Kidney glomerular epithelial cell (primary cell): ENCODE data around the gene CHST14.
A peak's percentile ranks its signal among the peaks of the same experiment; 100 is the strongest.

ENCODE experiments used
- DNase-seq: peaks from one replicate; lab custom pipeline; 2025; lab: John Stamatoyannopoulos, UW

CHST14 gene

DNA sequence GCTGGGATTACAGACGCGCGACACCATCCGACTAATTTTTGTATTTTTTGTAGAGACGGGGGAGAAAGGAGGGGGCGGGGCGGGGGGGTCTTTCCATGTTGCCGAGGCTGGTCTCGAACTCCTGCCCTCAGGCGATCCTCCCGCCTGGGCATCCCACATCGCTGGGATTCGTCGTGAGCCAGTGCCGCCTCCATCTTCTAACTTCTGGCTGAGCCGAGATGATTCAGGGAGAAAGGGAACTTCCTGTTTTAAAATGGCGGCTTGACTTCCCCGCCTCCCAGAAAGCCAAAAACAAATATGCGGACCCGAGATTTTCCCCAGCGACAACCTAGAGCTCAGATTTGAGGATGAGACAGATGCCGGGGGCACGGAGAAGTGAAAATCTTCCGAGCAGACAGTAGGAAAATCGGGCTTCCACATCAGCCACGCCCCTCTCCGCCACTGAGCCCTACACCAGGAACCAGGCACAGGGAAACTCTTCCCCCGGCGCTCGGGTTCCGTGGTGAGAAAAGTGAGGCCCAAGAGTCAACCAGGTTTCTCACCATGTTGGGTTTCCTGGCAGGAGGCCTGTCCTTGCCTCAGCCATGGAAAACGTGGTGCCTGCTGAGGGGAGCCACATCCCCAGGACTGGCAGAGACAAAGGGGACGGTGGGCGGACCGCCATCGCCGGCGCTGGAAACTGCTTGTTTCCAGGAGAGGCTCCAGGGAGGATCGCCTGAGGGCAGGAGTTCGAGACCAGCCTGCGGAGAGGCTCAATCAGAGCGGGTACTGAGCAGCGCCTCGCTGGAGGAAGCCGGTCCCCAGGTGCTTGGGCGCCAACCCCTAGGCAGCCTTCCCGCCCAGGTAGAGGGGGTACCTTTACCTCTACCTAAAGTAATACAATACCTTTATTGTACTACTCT is 18.7 kb downstream of the CHST14 start:
- no peak for DNase-seq

DNA sequence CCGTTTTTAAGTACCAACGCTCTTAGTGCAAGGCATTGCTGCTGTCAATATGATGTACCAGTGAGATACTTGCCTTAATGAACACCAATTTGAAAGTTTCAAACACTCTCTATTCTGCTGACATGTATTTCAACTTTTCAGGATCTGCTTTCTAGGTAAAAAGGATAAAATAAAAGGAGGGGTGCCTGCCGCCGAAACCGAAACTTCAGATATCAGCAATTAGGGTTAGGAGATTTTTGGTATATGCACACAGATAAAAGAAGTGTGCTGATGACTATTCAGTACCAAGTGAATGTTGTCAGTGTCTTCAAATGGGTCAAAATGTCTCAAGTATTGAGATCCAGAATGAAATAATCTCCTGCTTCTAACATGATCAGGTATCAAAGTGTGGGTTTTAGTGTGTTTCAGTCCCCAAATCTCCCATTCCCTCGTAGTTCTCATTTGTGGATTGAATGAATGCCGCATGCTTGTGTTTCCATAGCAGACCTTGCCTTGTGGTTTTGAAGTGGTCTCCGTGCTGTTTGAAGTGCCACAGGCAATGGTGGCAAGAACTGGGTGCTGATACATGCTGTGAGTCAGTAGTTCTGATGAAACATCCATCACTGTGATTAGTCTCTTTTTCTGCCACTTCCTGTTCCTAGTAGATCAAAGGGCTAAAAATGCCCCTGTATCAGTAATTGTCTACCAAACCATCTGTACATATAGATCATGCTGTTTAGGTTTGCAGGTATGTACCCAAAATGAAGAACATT is 22.5 kb downstream of the CHST14 start:
- no peak for DNase-seq

GRCh38 chr15:40495516-40495915 is 24.7 kb downstream of the CHST14 start:
- DNase-seq = no peak

DNA sequence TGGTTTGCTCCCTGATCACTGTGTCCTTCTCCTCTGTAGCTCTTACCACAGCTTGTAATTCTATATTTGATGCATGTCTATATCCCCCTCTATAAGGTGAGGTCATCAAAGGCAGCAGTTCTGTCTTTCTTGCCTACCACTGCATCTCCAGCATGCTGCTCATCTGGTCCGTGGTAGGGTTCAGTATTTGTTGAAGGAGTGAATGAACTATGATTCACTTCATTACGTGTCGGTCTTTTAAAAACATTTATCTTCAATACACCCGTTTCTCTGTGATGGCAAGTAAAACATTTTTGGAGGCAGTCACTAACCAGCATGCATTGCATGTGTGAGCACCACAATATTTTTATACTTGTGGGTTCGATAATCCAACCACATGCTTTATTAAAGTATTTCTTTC is 27.6 kb downstream of the CHST14 start:
- DNase-seq = no peak

DNA sequence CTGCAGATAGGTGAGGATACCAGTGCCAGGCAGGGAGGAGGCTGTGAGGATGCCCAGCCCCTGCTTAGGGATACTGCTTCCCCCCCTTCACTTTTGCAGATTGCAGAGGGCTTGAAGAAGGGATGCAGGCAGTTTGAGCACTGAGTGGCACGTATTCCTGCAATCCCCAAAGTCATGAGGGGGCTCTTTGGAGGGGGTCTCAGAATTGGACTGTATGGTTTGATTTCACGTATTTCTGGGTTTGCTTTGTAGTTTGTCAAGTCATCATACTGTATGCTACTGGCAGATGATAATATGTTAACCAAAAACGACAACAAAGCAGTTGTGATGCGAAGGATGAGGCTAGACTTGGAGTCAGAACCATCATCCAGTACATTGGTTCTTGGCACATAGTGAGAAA is 28.1 kb downstream of the CHST14 start:
- no peak for DNase-seq

DNA sequence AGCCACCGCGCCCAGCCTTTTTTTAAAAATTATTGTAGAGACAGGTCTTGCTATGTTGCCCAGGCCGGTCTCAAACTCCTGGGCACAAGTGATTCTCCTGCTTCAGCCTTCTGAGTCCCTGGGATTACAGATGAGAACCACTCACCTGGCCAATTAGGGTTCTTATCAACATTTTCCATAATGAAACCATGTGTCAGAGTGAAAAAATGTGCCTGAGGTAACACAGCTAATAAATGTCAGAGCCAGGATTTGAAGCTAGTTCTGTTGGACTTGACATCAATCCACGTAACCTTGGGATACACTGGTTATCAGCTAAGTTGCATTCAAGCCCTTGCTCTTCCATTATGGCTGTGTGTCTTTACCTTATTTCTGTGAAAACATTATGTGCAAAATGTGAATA is 29.1 kb downstream of the CHST14 start:
- no peak for DNase-seq

DNA sequence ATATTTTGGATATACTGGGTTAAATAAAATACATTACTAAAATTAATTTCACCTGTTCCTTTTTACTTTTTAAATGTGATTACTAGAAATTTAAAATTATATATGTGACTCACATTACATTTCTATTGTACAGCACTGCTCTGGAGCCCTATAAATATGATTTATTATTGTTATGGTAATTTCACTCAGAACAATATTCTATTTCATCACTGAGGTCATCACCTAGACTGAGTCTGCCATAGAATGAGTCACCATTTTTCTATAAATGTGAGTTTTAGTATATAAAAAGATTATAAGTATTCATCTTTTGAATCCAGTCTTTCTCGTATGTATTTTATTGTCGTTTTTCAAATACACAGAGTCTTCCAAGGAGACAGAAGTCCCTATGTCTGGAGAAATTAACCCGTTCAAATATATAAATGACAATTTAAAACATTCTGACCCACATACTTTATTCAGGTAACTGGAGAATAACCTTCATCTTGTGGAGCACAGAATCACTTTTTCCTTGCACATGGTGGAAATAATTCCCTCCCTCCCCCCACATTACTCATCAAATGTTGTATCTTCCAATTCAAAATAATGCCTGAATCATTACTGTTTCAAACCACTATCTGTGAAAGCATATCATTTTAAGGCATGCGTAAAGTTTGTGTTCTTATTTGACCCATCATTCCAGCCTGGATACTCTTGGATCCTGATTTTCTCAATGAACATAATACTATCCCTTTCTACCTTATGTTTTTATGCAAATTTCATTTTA is 30.0 kb downstream of the CHST14 start:
- peak; percentile 2 for DNase-seq

GRCh38 chr15:40501487-40501886 is 30.7 kb downstream of the CHST14 start:
- no peak for DNase-seq

DNA sequence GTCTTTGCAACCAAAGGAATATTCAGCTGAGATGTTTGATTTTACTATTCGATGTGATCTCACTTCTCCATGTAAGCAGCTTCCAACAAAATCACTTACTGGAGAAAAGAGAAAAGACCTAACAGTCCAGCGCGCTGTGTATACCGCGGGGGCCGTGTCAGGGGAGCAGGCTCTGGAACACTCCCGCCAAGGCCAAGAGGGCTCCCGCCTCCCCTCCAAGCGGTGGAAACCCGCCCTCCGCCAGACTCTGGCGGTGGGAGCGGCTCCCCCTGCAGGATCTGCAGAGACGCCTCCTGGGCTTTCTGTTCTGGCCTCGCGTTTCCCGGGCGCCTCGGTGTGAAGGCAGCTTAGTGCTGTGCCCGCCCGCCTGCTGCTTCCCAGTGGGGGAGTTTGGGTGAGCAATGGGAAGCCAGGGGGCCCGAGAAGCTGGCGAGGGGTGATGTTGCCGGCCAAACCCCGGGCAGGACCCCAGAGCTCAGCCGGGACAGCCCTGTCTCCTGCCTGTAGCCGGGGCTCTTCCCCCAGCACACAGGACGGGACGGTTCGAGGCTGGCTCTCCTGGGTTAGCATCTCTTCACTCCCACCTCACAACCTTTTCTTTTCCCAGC is 36.3 kb downstream of the CHST14 start:
- peak; percentile 42 for DNase-seq

GRCh38 chr15:40508216-40508615 is 37.4 kb downstream of the CHST14 start:
- DNase-seq = no peak

GRCh38 chr15:40510201-40510600 is 39.4 kb downstream of the CHST14 start:
- DNase-seq = no peak

GRCh38 chr15:40511093-40511471 is 40.3 kb downstream of the CHST14 start:
- no peak for DNase-seq

GRCh38 chr15:40511472-40512133 is 40.8 kb downstream of the CHST14 start:
- DNase-seq = no peak

GRCh38 chr15:40512440-40512839 is 41.7 kb downstream of the CHST14 start:
- no peak for DNase-seq

DNA sequence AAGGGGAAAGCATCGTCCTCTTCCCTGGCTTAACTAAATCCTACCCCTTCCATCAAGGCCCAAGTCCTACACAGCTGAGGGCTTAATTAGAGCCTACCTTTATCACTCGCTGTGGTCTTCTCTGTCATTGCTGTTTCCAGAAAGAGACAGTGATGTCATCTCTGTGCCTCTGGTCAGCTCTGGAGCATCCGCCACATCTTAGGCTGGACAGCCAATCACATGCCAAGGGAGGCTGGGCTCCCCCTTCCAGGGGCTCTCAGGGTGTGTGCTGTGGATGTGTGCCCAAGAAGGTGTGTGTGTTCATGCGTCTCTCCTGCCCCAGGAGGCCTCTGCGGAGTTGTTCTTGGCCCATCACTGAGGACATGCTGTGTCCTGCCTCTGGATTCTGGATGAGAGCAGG is 42.8 kb downstream of the CHST14 start:
- no peak for DNase-seq

GRCh38 chr15:40516322-40516721 is 45.5 kb downstream of the CHST14 start:
- DNase-seq = no peak
